CD4-positive, alpha-beta T cell (primary cell): ENCODE measurements around the gene RGS14. TPM values are rescaled to one million over a fixed set of nuclear protein-coding genes. Genes with fewer than 3 reads are reported as not detected.
"Not testable (repeated sequence)": the region's sequence is repeated elsewhere in the genome, so short reads cannot be mapped to it uniquely, and the experiment has no call there.

ENCODE experiments used
- ATAC-seq: fragments of 200-7000 bp; cut with Tn5 transposase; one replicate; pipeline ENCODE4 v1.10.0; 2022; ENCODE audit warnings: mild to moderate bottlenecking; ENCODE audit not compliant: poor library complexity
- CTCF ChIA-PET: fragments of 350-600 bp; sonication (Branson Sonifier 250); formaldehyde crosslinking; loops from one replicate; lab custom pipeline; 2021; ENCODE audit warnings: antibody characterized with exemption, inconsistent platforms; lab: Charles Lee
- POLR2A ChIA-PET: fragments of 350-600 bp; sonication (Branson Sonifier 250); formaldehyde crosslinking; loops from one replicate; lab custom pipeline; 2021; ENCODE audit warnings: antibody characterized with exemption, inconsistent platforms; lab: Charles Lee
- DNase-seq, 14 experiments: peaks; one replicate each; pipeline ENCODE4 v3.0.0-alpha.2; 2013 to 2020; ENCODE audit warnings: mixed read lengths in 2 of 14
- H3K27ac ChIP-seq, 2 donors: one replicate each; pipeline versions ENCODE4 v1.5.1 to v1.7.0; 2013; ENCODE audit warnings: low read length in 2 of 2, low read depth in 1 of 2, mild to moderate bottlenecking in 1 of 2
- H3K27me3 ChIP-seq, 2 experiments: 1 replicate in 1 of 2; 2 replicates in 1 of 2; pipeline versions ENCODE4 v1.6.1 to v1.7.0; 2013; ENCODE audit warnings: low read length in 2 of 2, control low read depth in 1 of 2, mild to moderate bottlenecking in 1 of 2, moderate library complexity in 1 of 2; ENCODE audit not compliant: insufficient read depth in 2 of 2, control insufficient read depth in 1 of 2
- H3K36me3 ChIP-seq: one replicate; pipeline ENCODE4 v1.6.1; 2013; ENCODE audit warnings: low read length, control low read depth; ENCODE audit not compliant: insufficient read depth
- H3K4me1 ChIP-seq: one replicate; pipeline ENCODE4 v1.6.1; 2013; ENCODE audit warnings: low read length, control low read depth; ENCODE audit not compliant: insufficient read depth
- H3K4me3 ChIP-seq: one replicate; pipeline ENCODE4 v1.5.1; 2013; ENCODE audit warnings: mild to moderate bottlenecking, low read length, moderate library complexity
- H3K9me3 ChIP-seq, 2 experiments: 1 replicate in 1 of 2; 2 replicates in 1 of 2; pipeline versions ENCODE4 v1.6.1 to v1.7.0; 2013; ENCODE audit warnings: low read length in 2 of 2, mild to moderate bottlenecking in 2 of 2, control low read depth in 1 of 2, moderate library complexity in 1 of 2; ENCODE audit not compliant: control insufficient read depth in 1 of 2, insufficient read depth in 1 of 2
- H3K27ac Mint-ChIP-seq: one replicate; pipeline ENCODE4 v1.8.0; 2020; ENCODE audit warnings: mixed read lengths
- H3K27me3 Mint-ChIP-seq: one replicate; pipeline ENCODE4 v1.8.0; 2021; ENCODE audit warnings: mixed read lengths
- H3K36me3 Mint-ChIP-seq: one replicate; pipeline ENCODE4 v1.8.0; 2021; ENCODE audit warnings: low read depth, mixed read lengths
- H3K4me1 Mint-ChIP-seq: one replicate; pipeline ENCODE4 v1.8.0; 2021; ENCODE audit warnings: low read depth, mixed read lengths
- H3K4me3 Mint-ChIP-seq: one replicate; pipeline ENCODE4 v1.8.0; 2020; ENCODE audit warnings: mild to moderate bottlenecking, mixed read lengths
- H3K9me3 Mint-ChIP-seq: one replicate; pipeline ENCODE4 v1.8.0; 2020; ENCODE audit warnings: mixed read lengths
- CTCF ChIP-seq: fragments of 200-600 bp; IDR thresholded peaks from one replicate; pipeline ENCODE4 v1.8.0; 2022; ENCODE audit warnings: antibody characterized with exemption, mild to moderate bottlenecking
- intact Hi-C, 2 experiments: fragments of 100-400 bp; cut with DNase I in 1 of 2; cut with micrococcal nuclease in 1 of 2; formaldehyde crosslinking; loops; one replicate each; pipeline versions ENCODE4 v1.15.1 to v1.9.0; 2023 to 2025; cut with DNase I, micrococcal nuclease
- total RNA-seq, 174 experiments: library from RNA in 2 of 174; stranded (reverse) in 2 of 174; gene quantifications; one replicate each; pipeline ENCODE4 v1.2.3 and lab custom pipeline; 2021 to 2026

Gene RGS14
- total RNA-seq, 2 experiments from 2014 or later = 34.7 to 35.3 TPM

- Histone ChIP-seq H3K4me3 (peak overlapping the region; percentile 99), H3K27me3 (no peaks in the 10 kb centered on the region), H3K4me1 (peaks cover 98% of the 10 kb centered on the region), H3K9me3 (no peaks in the 10 kb centered on the region), H3K36me3 (peaks cover 22% of the 10 kb centered on the region), H3K27ac (peak overlapping the region; percentile 78 to 80)
- peak overlapping the region; percentile 83 for H3K27ac Mint-ChIP-seq
- no peaks in the 10 kb centered on the region for H3K9me3 Mint-ChIP-seq
- peaks cover 93% of the 10 kb centered on the region for H3K4me1 Mint-ChIP-seq
- intact Hi-C loops = loop anchor here (5.0 to 10.0 kb wide), 2 partner anchors 48 to 975 kb away; partner anchors contain the start of genes MXD3 (in 2 of the 2), HIGD2A (in 1 of the 2) and NOP16 (in 1 of the 2)
- no peak for DNase-seq
- no peak for TF ChIP-seq CTCF
- ChIA-PET CTCF (interaction anchor here (0.9 kb wide), 1 partner anchor 10 kb away, joined by 6 read pairs; no protein-coding TSS in a partner anchor), POLR2A (interaction anchor here (1.2 to 6.2 kb wide), 2 partner anchors 9 to 11 kb away, joined by 3 to 51 read pairs; partner anchors contain the start of gene LMAN2)
- peaks cover 45% of the 10 kb centered on the region for H3K36me3 Mint-ChIP-seq
- no peaks in the 10 kb centered on the region for H3K27me3 Mint-ChIP-seq
- no peak for ATAC-seq
- peak overlapping the region; percentile 82 for H3K4me3 Mint-ChIP-seq
Observed at GRCh38 chr5:177359860-177360259, 2.1 kb downstream of the RGS14 start.

- Mint-ChIP-seq H3K27ac (peak overlapping the region; percentile 83), H3K4me1 (peaks cover 84% of the 10 kb centered on the region), H3K4me3 (peak overlapping the region; percentile 90), H3K36me3 (peaks cover 51% of the 10 kb centered on the region)
- POLR2A ChIA-PET = interaction anchor here (1.3 to 6.2 kb wide), 5 partner anchors 9 to 137 kb away, joined by 3 to 51 read pairs (median 12); partner anchors contain the start of genes LMAN2 and PDLIM7
- not testable (repeated sequence) for H3K4me3 ChIP-seq, H3K9me3 Mint-ChIP-seq, H3K27me3 ChIP-seq, H3K9me3 ChIP-seq, H3K27me3 Mint-ChIP-seq, ATAC-seq
- Histone ChIP-seq H3K27ac (peak overlapping the region; percentile 45 to 82), H3K4me1 (peaks cover 98% of the 10 kb centered on the region), H3K36me3 (peaks cover 29% of the 10 kb centered on the region)
- peak in 1 of 14 experiments; percentile 18 for DNase-seq
- CTCF ChIA-PET = interaction anchor here (0.5 to 1.4 kb wide), 4 partner anchors 8 to 189 kb away, joined by 3 read pairs; no protein-coding TSS in a partner anchor
- intact Hi-C loops = loop anchor here in 1 of 2 experiments (5.0 kb wide), 1 partner anchor 48 kb away; the partner anchor contains the start of gene MXD3
Observed at GRCh38 chr5:177360740-177361139, 3.0 kb downstream of the RGS14 start.

- ATAC-seq (peak; percentile 15), DNase-seq (peak in 3 of 14 experiments; percentile 26 to 62 (median 53))
- peaks cover 39% of the 10 kb centered on the region for H3K36me3 ChIP-seq
- ChIA-PET CTCF (interaction anchor here (0.5 to 1.4 kb wide), 7 partner anchors 7 to 188 kb away, joined by 3 to 5 read pairs (median 3); partner anchors contain the start of gene GRK6), POLR2A (interaction anchor here (1.3 to 6.2 kb wide), 5 partner anchors 9 to 136 kb away, joined by 3 to 51 read pairs (median 12); partner anchors contain the start of genes LMAN2 and PDLIM7)
- H3K9me3 ChIP-seq = no peaks in the 10 kb centered on the region
- Mint-ChIP-seq H3K4me1 (peaks cover 75% of the 10 kb centered on the region), H3K27me3 (no peaks in the 10 kb centered on the region), H3K36me3 (peaks cover 59% of the 10 kb centered on the region), H3K9me3 (no peaks in the 10 kb centered on the region), H3K27ac (peak overlapping the region; percentile 76), H3K4me3 (peak overlapping the region; percentile 90)
- H3K4me3 ChIP-seq = peak overlapping the region; percentile 61
- TF ChIP-seq CTCF = no peak
- intact Hi-C loops = loop anchor here in 1 of 2 experiments (5.0 kb wide), 1 partner anchor 49 kb away; the partner anchor contains the start of gene MXD3
- H3K27ac ChIP-seq = peak overlapping the region; percentile 72 to 82
- no peaks in the 10 kb centered on the region for H3K27me3 ChIP-seq
- peaks cover 95% of the 10 kb centered on the region for H3K4me1 ChIP-seq
Observed at GRCh38 chr5:177361418-177362291, 3.9 kb downstream of the RGS14 start.
